Right atrium auricular region (tissue), 2 donors: ENCODE data around the gene GHRH. TPM values are rescaled to one million over a fixed set of nuclear protein-coding genes. Genes with fewer than 3 reads are reported as not detected.
A peak's percentile ranks its signal among the peaks of the same experiment; 100 is the strongest.

ENCODE experiments used
- DNase-seq: peaks from one replicate; pipeline ENCODE4 v3.0.0-alpha.2; 2019; ENCODE audit warnings: low spot score
- H3K27ac ChIP-seq, 2 donors: fragments of 200-600 bp; sonication (generic); 1 replicate in 1 of 2; 2 replicates in 1 of 2; pipeline ENCODE4 v1.5.1; 2016 to 2019
- H3K27me3 ChIP-seq, 2 donors: fragments of 200-600 bp; sonication (generic); one replicate each; pipeline versions ENCODE4 v1.5.1 to v1.6.0; 2017 to 2019
- H3K36me3 ChIP-seq: fragments of 200-600 bp; sonication (generic); one replicate; pipeline ENCODE4 v1.5.1; 2016
- H3K4me1 ChIP-seq, 2 donors: fragments of 200-600 bp; sonication (generic); one replicate each; pipeline versions ENCODE4 v1.5.1 to v1.6.0; 2017 to 2019
- H3K4me3 ChIP-seq, 2 donors: fragments of 200-600 bp; sonication (generic); 1 replicate in 1 of 2; 2 replicates in 1 of 2; pipeline ENCODE4 v1.5.1; 2017 to 2019; ENCODE audit warnings: mild to moderate bottlenecking in 1 of 2, moderate library complexity in 1 of 2
- H3K9me3 ChIP-seq, 2 donors: fragments of 200-600 bp; sonication (generic); one replicate each; pipeline ENCODE4 v1.5.1; 2019
- CTCF ChIP-seq, 2 donors: fragments of 200-600 bp; sonication (generic); IDR thresholded peaks; one replicate each; pipeline ENCODE4 v1.5.1; 2019; ENCODE audit warnings: antibody characterized with exemption in 2 of 2
- total RNA-seq, 2 donors: library from RNA; depleted of rRNA; stranded (reverse); fragments of >200 nt; gene quantifications; one replicate each; pipeline ENCODE4 v1.1.0, GENCODE V29; 2016

GHRH gene
- total RNA-seq, 2 donors from 2014 or later = 1.5 to 3.6 TPM

GRCh38 chr20:37238935-37239451 lies 22.6 kb downstream of the GHRH start:
- no peak for DNase-seq
- TF ChIP-seq CTCF (IDR thresholded peaks at IDR 0.05) = no peak
- H3K4me1 ChIP-seq = peaks cover 0 to 34% of the 10 kb centered on the region in 2 donors

GRCh38 chr20:37238426-37238825 lies 23.2 kb downstream of the GHRH start:
- H3K4me3 ChIP-seq = no peak overlapping the region
- H3K9me3 ChIP-seq = no peaks in the 10 kb centered on the region
- peak overlapping the region; percentile 2 to 5 for H3K27ac ChIP-seq
- TF ChIP-seq CTCF (IDR thresholded peaks at IDR 0.05) = no peak
- peaks cover 89% of the 10 kb centered on the region for H3K36me3 ChIP-seq
- H3K27me3 ChIP-seq = no peaks in the 10 kb centered on the region
- DNase-seq = no peak
- peaks cover 0 to 28% of the 10 kb centered on the region in 2 donors for H3K4me1 ChIP-seq

More at GRCh38 chr20:37238935-37239451, 22.6 kb downstream of the GHRH start:
- Histone ChIP-seq H3K27me3 (no peaks in the 10 kb centered on the region), H3K9me3 (no peaks in the 10 kb centered on the region), H3K27ac (peak overlapping the region; percentile 5 to 42), H3K4me3 (no peak overlapping the region), H3K36me3 (peaks cover 83% of the 10 kb centered on the region)

- no peak overlapping the region for H3K4me3 ChIP-seq
- H3K9me3 ChIP-seq = no peaks in the 10 kb centered on the region
- DNase-seq = no peak
- H3K4me1 ChIP-seq = peaks cover 0 to 26% of the 10 kb centered on the region in 2 donors
- TF ChIP-seq CTCF (IDR thresholded peaks at IDR 0.05) = no peak
- no peaks in the 10 kb centered on the region for H3K27me3 ChIP-seq
- H3K27ac ChIP-seq = no peak overlapping the region
- peaks cover 96% of the 10 kb centered on the region for H3K36me3 ChIP-seq
Measured at GRCh38 chr20:37237656-37238055, 24.0 kb downstream of the GHRH start.

GRCh38 chr20:37236462-37236861 lies 25.2 kb downstream of the GHRH start:
- DNase-seq = peak; percentile 66
- peaks cover 0 to 26% of the 10 kb centered on the region in 2 donors for H3K4me1 ChIP-seq
- H3K27ac ChIP-seq = peak overlapping the region; percentile 69 to 84

GRCh38 chr20:37235065-37235464 lies 26.5 kb downstream of the GHRH start:
- no peak for TF ChIP-seq CTCF (IDR thresholded peaks at IDR 0.05)
- no peak for DNase-seq
- no peaks in the 10 kb centered on the region for H3K27me3 ChIP-seq
- peaks cover 96% of the 10 kb centered on the region for H3K36me3 ChIP-seq
- H3K4me3 ChIP-seq = no peak overlapping the region
- no peaks in the 10 kb centered on the region for H3K9me3 ChIP-seq
- H3K27ac ChIP-seq = peak overlapping the region; percentile 66 to 84
- peaks cover 0 to 19% of the 10 kb centered on the region in 2 donors for H3K4me1 ChIP-seq

More at GRCh38 chr20:37236462-37236861, 25.2 kb downstream of the GHRH start:
- TF ChIP-seq CTCF (IDR thresholded peaks at IDR 0.05) = no peak
- no peaks in the 10 kb centered on the region for H3K27me3 ChIP-seq
- peaks cover 97% of the 10 kb centered on the region for H3K36me3 ChIP-seq
- H3K4me3 ChIP-seq = no peak overlapping the region
- no peaks in the 10 kb centered on the region for H3K9me3 ChIP-seq

GRCh38 chr20:37234254-37234581 lies 27.4 kb downstream of the GHRH start:
- Histone ChIP-seq H3K4me1 (peaks cover 0 to 23% of the 10 kb centered on the region in 2 donors), H3K27ac (peak overlapping the region in 1 of 2 donors; percentile 66), H3K9me3 (no peaks in the 10 kb centered on the region), H3K27me3 (no peaks in the 10 kb centered on the region), H3K4me3 (no peak overlapping the region), H3K36me3 (peaks cover 96% of the 10 kb centered on the region)
- no peak for TF ChIP-seq CTCF (IDR thresholded peaks at IDR 0.05)
- DNase-seq = no peak
